B cell (primary cell): ENCODE measurements around the gene ATAD2B. TPM values are rescaled to one million over a fixed set of nuclear protein-coding genes. Genes with fewer than 3 reads are reported as not detected.

Experiments used
- ATAC-seq: fragments of 200-7000 bp; cut with Tn5 transposase; one replicate; pipeline ENCODE4 v1.10.0; 2021; ENCODE audit warnings: low read depth, mild to moderate bottlenecking, moderate number of reproducible peaks, moderate library complexity
- CTCF ChIA-PET: fragments of 350-600 bp; sonication (Branson Sonifier 250); formaldehyde crosslinking; loops from one replicate; lab custom pipeline; 2021; ENCODE audit warnings: antibody characterized with exemption, inconsistent platforms; lab: Charles Lee
- POLR2A ChIA-PET: fragments of 350-600 bp; sonication (Branson Sonifier 250); formaldehyde crosslinking; loops from one replicate; lab custom pipeline; 2021; ENCODE audit warnings: antibody characterized with exemption; lab: Charles Lee
- DNase-seq: peaks from one replicate; pipeline ENCODE4 v3.0.0; 2013
- H2AFZ ChIP-seq: 2 replicates; pipeline ENCODE4 v1.6.1; 2012; ENCODE audit warnings: mild to moderate bottlenecking, low read depth, low read length; ENCODE audit not compliant: insufficient read depth, poor library complexity, severe bottlenecking
- H3K27ac ChIP-seq, 2 donors: 1 replicate in 1 of 2; 2 replicates in 1 of 2; pipeline ENCODE4 v1.5.1; 2012 to 2013; ENCODE audit warnings: low read length in 2 of 2, mild to moderate bottlenecking in 2 of 2, moderate library complexity in 1 of 2
- H3K27me3 ChIP-seq, 4 experiments: fragments of 200-600 bp in 1 of 4; sonication (generic) in 1 of 4; replicated peaks in 1 of 4; 1 replicate in 2 of 4; 2 replicates in 2 of 4; pipeline versions ENCODE4 v1.6.1 to v1.7.0; 2013 to 2016; ENCODE audit warnings: low read length in 3 of 4, mild to moderate bottlenecking in 2 of 4, mixed read lengths in 1 of 4, moderate library complexity in 1 of 4; ENCODE audit not compliant: insufficient read depth in 4 of 4, control insufficient read depth in 3 of 4; ENCODE audit errors: control extremely low read depth in 1 of 4
- H3K36me3 ChIP-seq, 2 experiments: replicated peaks in 1 of 2; 1 replicate in 1 of 2; 2 replicates in 1 of 2; pipeline versions ENCODE4 v1.6.1 to v1.7.1; 2013; ENCODE audit warnings: low read length in 1 of 2; ENCODE audit not compliant: insufficient read depth in 2 of 2, control insufficient read depth in 1 of 2; ENCODE audit errors: control extremely low read depth in 1 of 2, extremely low read depth in 1 of 2
- H3K4me1 ChIP-seq, 2 donors: fragments of 200-600 bp in 1 of 2; sonication (generic) in 1 of 2; 1 replicate in 1 of 2; 2 replicates in 1 of 2; pipeline versions ENCODE4 v1.5.1 to v1.6.1; 2013 to 2017; ENCODE audit warnings: low read length in 2 of 2; ENCODE audit not compliant: control insufficient read depth in 2 of 2, insufficient read depth in 2 of 2
- H3K4me2 ChIP-seq: replicated peaks from 2 replicates; pipeline ENCODE3; 2012; ENCODE audit warnings: mild to moderate bottlenecking, low read depth, low read length; ENCODE audit not compliant: poor library complexity, severe bottlenecking
- H3K4me3 ChIP-seq, 5 experiments: fragments of 200-600 bp in 1 of 5; sonication (generic) in 1 of 5; 1 replicate in 3 of 5; 2 replicates in 2 of 5; pipeline versions ENCODE4 v1.5.1 to v1.7.0; 2011 to 2016; ENCODE audit warnings: low read length in 4 of 5, mild to moderate bottlenecking in 4 of 5, low read depth in 2 of 5, control low read depth in 1 of 5, moderate library complexity in 1 of 5; ENCODE audit not compliant: insufficient read depth in 1 of 5; ENCODE audit errors: control extremely low read depth in 1 of 5, extremely low read depth in 1 of 5
- H3K79me2 ChIP-seq: fragments of 200-600 bp; sonication (generic); one replicate; pipeline ENCODE4 v1.6.0; 2016; ENCODE audit warnings: low read length; ENCODE audit not compliant: control insufficient read depth, insufficient read depth
- H3K9ac ChIP-seq: fragments of 200-600 bp; sonication (generic); 2 replicates; pipeline ENCODE4 v1.6.1; 2017; ENCODE audit warnings: mild to moderate bottlenecking, low read length, moderate library complexity
- H3K9me3 ChIP-seq, 3 donors: one replicate each; pipeline versions ENCODE4 v1.6.1 to v1.7.1; 2013; ENCODE audit warnings: low read length in 2 of 3; ENCODE audit not compliant: control insufficient read depth in 2 of 3, insufficient read depth in 1 of 3; ENCODE audit errors: control extremely low read depth in 1 of 3
- H4K20me1 ChIP-seq: 2 replicates; pipeline ENCODE4 v1.6.0; 2012; ENCODE audit warnings: mild to moderate bottlenecking, low read length; ENCODE audit not compliant: insufficient read depth, control insufficient read depth, poor library complexity, severe bottlenecking
- H3K27ac Mint-ChIP-seq: one replicate; pipeline ENCODE4 v1.8.0; 2021; ENCODE audit warnings: mixed read lengths
- H3K27me3 Mint-ChIP-seq: one replicate; pipeline ENCODE4 v1.8.0; 2021; ENCODE audit warnings: mixed read lengths
- H3K4me1 Mint-ChIP-seq: one replicate; pipeline ENCODE4 v1.8.0; 2021; ENCODE audit warnings: mixed read lengths
- H3K4me3 Mint-ChIP-seq: one replicate; pipeline ENCODE4 v1.8.0; 2021; ENCODE audit warnings: mixed read lengths
- H3K9me3 Mint-ChIP-seq: one replicate; pipeline ENCODE4 v1.8.0; 2022; ENCODE audit warnings: mixed read lengths; ENCODE audit not compliant: insufficient read depth
- EZH2 ChIP-seq: IDR thresholded peaks from 2 replicates; pipeline ENCODE4 v1.6.1; 2012; ENCODE audit warnings: borderline replicate concordance, low read depth, mild to moderate bottlenecking, moderate library complexity, low read length; ENCODE audit not compliant: insufficient read depth, poor library complexity, severe bottlenecking
- WGBS: methylation state at CpG from one replicate; pipeline ENCODE4 v1.1.5; 2013; ENCODE audit warnings: missing lambda C conversion rate; ENCODE audit not compliant: insufficient coverage; 5-methylcytosine and 5-hydroxymethylcytosine counted together
- intact Hi-C: fragments of 100-400 bp; cut with micrococcal nuclease; formaldehyde crosslinking; loops from one replicate; pipeline ENCODE4 v1.10.0; 2022
- polyA plus RNA-seq: library from polyadenylated mRNA; depleted of rRNA; stranded (reverse); fragments of >200 nt; gene quantifications from 2 replicates; pipeline ENCODE4 v1.2.3, GENCODE V29; 2012
- total RNA-seq, 2 donors: library from RNA; stranded (reverse); fragments of 120-200 nt in 1 of 2; gene quantifications; 1 replicate in 1 of 2; 2 replicates in 1 of 2; pipeline versions ENCODE4 v1.2.3 to v1.2.4, GENCODE V29; 2013 to 2022
- TF ChIP-seq, protein P1 (sequence below): fragments of 200-600 bp; IDR thresholded peaks from one replicate; pipeline ENCODE4 v1.8.0; 2022; ENCODE audit warnings: antibody characterized with exemption, mild to moderate bottlenecking

Gene ATAD2B
- total and polyA plus RNA-seq, 2 donors (not counting 1 experiment from before 2014, with no cell fraction given), result 5.1 to 90.8 TPM

DNA sequence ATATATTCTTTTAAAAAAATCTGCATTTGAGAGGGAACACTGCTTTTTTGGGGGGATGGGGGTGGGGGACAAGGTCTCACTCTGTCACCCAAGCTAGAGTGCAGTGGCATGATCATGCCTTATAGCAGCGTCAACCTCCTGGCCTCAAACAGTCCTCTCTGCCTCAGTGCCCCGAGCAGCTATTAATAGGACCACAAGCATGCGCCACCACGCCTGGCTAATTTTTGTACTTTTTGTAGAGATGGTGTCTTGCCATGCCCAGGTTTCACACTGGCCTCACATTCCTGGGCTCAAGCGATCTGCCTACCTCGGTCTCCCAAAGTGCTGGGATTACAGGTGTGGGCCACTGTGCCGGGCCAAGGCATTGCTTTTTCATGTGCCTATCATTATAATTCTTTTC lies 154.2 kb downstream of the ATAD2B start:
- no peaks in the 10 kb centered on the region for H3K27me3 Mint-ChIP-seq
- CTCF ChIA-PET, result interaction anchor here (1.0 kb wide), 1 partner anchor 51 kb away, joined by 3 read pairs; no protein-coding TSS in a partner anchor

DNA sequence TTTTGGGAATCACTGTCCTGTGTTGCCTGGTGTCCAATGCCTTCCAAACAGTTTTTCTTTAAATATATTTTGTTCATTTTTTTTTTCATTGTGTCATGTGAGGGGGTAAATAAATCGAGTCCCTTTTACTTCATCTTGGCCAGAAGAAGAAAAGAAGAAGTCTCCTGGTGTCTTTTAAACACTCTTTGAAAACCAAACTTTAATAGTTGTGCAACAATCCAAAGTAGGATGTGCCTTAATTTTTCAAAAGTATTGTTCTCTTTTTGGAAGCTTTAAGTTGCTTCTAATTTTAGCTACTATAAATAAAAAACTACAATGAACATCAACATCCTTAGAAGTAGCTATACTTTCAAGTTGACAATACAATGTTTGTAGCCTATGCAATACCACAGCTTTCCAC lies 154.9 kb downstream of the ATAD2B start:
- Histone ChIP-seq H2AFZ (no peak overlapping the region), H3K9me3 (peaks cover 0 to 1% (median 0%) of the 10 kb centered on the region in 3 donors), H3K36me3 (peaks cover 9 to 37% of the 10 kb centered on the region in 2 experiments), H3K9ac (no peak overlapping the region), H3K79me2 (no peaks in the 10 kb centered on the region), H4K20me1 (no peaks in the 10 kb centered on the region), H3K27ac (no peak overlapping the region), H3K27me3 (no peaks in the 10 kb centered on the region), H3K4me2 (no peak overlapping the region), H3K4me1 (no peaks in the 10 kb centered on the region), H3K4me3 (no peak overlapping the region)
- ATAC-seq (no peak), DNase-seq (no peak)
- Mint-ChIP-seq H3K4me3 (no peak overlapping the region), H3K4me1 (peaks cover 18% of the 10 kb centered on the region), H3K27me3 (no peaks in the 10 kb centered on the region), H3K27ac (no peak overlapping the region), H3K9me3 (peaks cover 3% of the 10 kb centered on the region)
- intact Hi-C loops, result no loop called here
- POLR2A ChIA-PET, result no interaction called here
- whole genome bisulfite sequencing, result no CpG with 5 or more reads among the region's 1 CpG
- TF ChIP-seq EZH2, result no peak
- TF ChIP-seq, protein P1, sequence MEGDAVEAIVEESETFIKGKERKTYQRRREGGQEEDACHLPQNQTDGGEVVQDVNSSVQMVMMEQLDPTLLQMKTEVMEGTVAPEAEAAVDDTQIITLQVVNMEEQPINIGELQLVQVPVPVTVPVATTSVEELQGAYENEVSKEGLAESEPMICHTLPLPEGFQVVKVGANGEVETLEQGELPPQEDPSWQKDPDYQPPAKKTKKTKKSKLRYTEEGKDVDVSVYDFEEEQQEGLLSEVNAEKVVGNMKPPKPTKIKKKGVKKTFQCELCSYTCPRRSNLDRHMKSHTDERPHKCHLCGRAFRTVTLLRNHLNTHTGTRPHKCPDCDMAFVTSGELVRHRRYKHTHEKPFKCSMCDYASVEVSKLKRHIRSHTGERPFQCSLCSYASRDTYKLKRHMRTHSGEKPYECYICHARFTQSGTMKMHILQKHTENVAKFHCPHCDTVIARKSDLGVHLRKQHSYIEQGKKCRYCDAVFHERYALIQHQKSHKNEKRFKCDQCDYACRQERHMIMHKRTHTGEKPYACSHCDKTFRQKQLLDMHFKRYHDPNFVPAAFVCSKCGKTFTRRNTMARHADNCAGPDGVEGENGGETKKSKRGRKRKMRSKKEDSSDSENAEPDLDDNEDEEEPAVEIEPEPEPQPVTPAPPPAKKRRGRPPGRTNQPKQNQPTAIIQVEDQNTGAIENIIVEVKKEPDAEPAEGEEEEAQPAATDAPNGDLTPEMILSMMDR, result no peak
- CTCF ChIA-PET, result interaction anchor here (1.0 kb wide), 1 partner anchor 51 kb away, joined by 3 read pairs; no protein-coding TSS in a partner anchor

More for the DNA sequence above, 154.2 kb downstream of the ATAD2B start:
- Histone ChIP-seq H3K27ac (no peak overlapping the region), H2AFZ (no peak overlapping the region), H3K4me2 (no peak overlapping the region), H3K4me1 (no peaks in the 10 kb centered on the region), H3K79me2 (no peaks in the 10 kb centered on the region), H4K20me1 (no peaks in the 10 kb centered on the region), H3K4me3 (no peak overlapping the region), H3K36me3 (peaks cover 9 to 41% of the 10 kb centered on the region in 2 experiments), H3K27me3 (no peaks in the 10 kb centered on the region), H3K9me3 (peaks cover 0 to 1% (median 0%) of the 10 kb centered on the region in 3 donors), H3K9ac (no peak overlapping the region)
- ATAC-seq (no peak), DNase-seq (peak; percentile 11)
- TF ChIP-seq, protein P1, result no peak
- no peak for TF ChIP-seq EZH2
- Mint-ChIP-seq H3K4me1 (peaks cover 15% of the 10 kb centered on the region), H3K9me3 (peaks cover 3% of the 10 kb centered on the region), H3K27ac (no peak overlapping the region), H3K4me3 (no peak overlapping the region)
- POLR2A ChIA-PET, result no interaction called here
- 78% methylated on average over 4 of the region's 7 CpGs for WGBS
- intact Hi-C loops, result no loop called here
